K562 (cell line): ENCODE results near the gene NRG3. TPM values are rescaled to one million over a fixed set of nuclear protein-coding genes. Genes with fewer than 3 reads are reported as not detected.

Source experiments
- ATAC-seq: fragments of 200-7000 bp; cut with Tn5 transposase; 3 replicates; pipeline ENCODE4 v1.9.1; 2020; ENCODE audit warnings: moderate library complexity
- BruUV-seq: library from RNA; stranded (reverse); fragments of 400-500 nt; replicated peaks from 2 replicates; lab custom pipeline; 2021; lab: Mats Ljungman, UMichigan
- CTCF ChIA-PET: fragments of 300-600 bp; formaldehyde crosslinking; extraction: SDS; loops from one replicate; lab custom pipeline; 2021; ENCODE audit warnings: low intra/inter-chr PET ratio; lab: Yijun Ruan, JAX
- POLR2A ChIA-PET: fragments of 300-600, 350-650 bp; sonication (Branson Sonifier 250); formaldehyde crosslinking; extraction: SDS; loops from one replicate; lab custom pipeline; 2021; ENCODE audit warnings: antibody characterized with exemption, inconsistent platforms; lab: Yijun Ruan, JAX
- DNase-seq, 4 experiments: peaks; one replicate each; pipeline versions ENCODE4 v3.0.0 to v3.0.0-alpha.2; 2011 to 2018; ENCODE audit warnings: low spot score in 3 of 4, mixed read lengths in 3 of 4; ENCODE audit errors: extremely low read depth in 1 of 4
- FAIRE-seq: peaks from 2 replicates; lab custom pipeline; 2011; peaks lifted over from hg19 to GRCh38; lab: Jason Lieb, UNC
- H2AFZ ChIP-seq: 2 replicates; pipeline ENCODE4 v1.6.0; 2011; ENCODE audit warnings: low read depth, low read length, control low read depth, inconsistent platforms
- H3K27ac ChIP-seq: fragments of 200-600 bp; 3 replicates; pipeline ENCODE4 v1.8.0; 2011; ENCODE audit warnings: low read depth, mild to moderate bottlenecking, control low read depth, inconsistent platforms, low read length, moderate library complexity, mixed read lengths; ENCODE audit errors: extremely low read depth
- H3K27me3 ChIP-seq, 2 experiments: fragments of 300-600 bp in 1 of 2; 2 replicates in 1 of 2; 3 replicates in 1 of 2; pipeline versions ENCODE4 v1.6.0 to v1.8.0; 2011; ENCODE audit warnings: inconsistent platforms in 2 of 2, low read length in 2 of 2, mild to moderate bottlenecking in 1 of 2, mixed read lengths in 1 of 2, moderate library complexity in 1 of 2; ENCODE audit not compliant: control insufficient read depth in 2 of 2, insufficient read depth in 2 of 2
- H3K36me3 ChIP-seq: fragments of 300-600 bp; 3 replicates; pipeline ENCODE4 v1.8.0; 2011; ENCODE audit warnings: mild to moderate bottlenecking, low read length, inconsistent platforms; ENCODE audit not compliant: control insufficient read depth, insufficient read depth
- H3K4me1 ChIP-seq, 2 experiments: fragments of 200-600 bp in 1 of 2; replicated peaks in 1 of 2; 2 replicates in 1 of 2; 3 replicates in 1 of 2; pipeline versions ENCODE4 v1.5.1 to v1.8.0; 2011; ENCODE audit warnings: inconsistent platforms in 2 of 2, low read length in 2 of 2, mild to moderate bottlenecking in 1 of 2, mixed read lengths in 1 of 2, moderate library complexity in 1 of 2; ENCODE audit not compliant: control insufficient read depth in 2 of 2, insufficient read depth in 2 of 2
- H3K4me2 ChIP-seq: 2 replicates; pipeline ENCODE4 v1.6.1; 2011; ENCODE audit warnings: low read length, control low read depth, inconsistent platforms, mixed read lengths; ENCODE audit not compliant: insufficient read depth
- H3K4me3 ChIP-seq: fragments of 200-600 bp; sonication (generic), shearing (Covaris generic); 2 replicates; pipeline ENCODE4 v1.5.1; 2016; ENCODE audit warnings: control low read depth, inconsistent platforms
- H3K79me2 ChIP-seq: fragments of 200-600 bp; 3 replicates; pipeline ENCODE4 v1.8.0; 2011; ENCODE audit warnings: low read length, inconsistent platforms; ENCODE audit not compliant: control insufficient read depth, insufficient read depth
- H3K9ac ChIP-seq, 2 experiments: 2 replicates each; pipeline versions ENCODE4 v1.6.0 to v1.6.1; 2011; ENCODE audit warnings: low read depth in 2 of 2, low read length in 2 of 2, control low read depth in 1 of 2, inconsistent platforms in 1 of 2, mild to moderate bottlenecking in 1 of 2, mixed read lengths in 1 of 2; ENCODE audit not compliant: insufficient read depth in 1 of 2
- H3K9me1 ChIP-seq: one replicate; pipeline ENCODE4 v1.6.0; 2011; ENCODE audit warnings: inconsistent platforms, mild to moderate bottlenecking, low read length, moderate library complexity; ENCODE audit not compliant: control insufficient read depth, insufficient read depth
- H3K9me3 ChIP-seq: replicated peaks from 2 replicates; pipeline ENCODE4 v1.5.1; 2011; ENCODE audit warnings: low read depth, low read length, inconsistent platforms; ENCODE audit not compliant: control insufficient read depth, insufficient read depth
- H4K20me1 ChIP-seq: replicated peaks from 2 replicates; pipeline ENCODE4 v1.6.1; 2011; ENCODE audit warnings: low read length, inconsistent platforms, mixed read lengths; ENCODE audit not compliant: control insufficient read depth, insufficient read depth
- FOXP1 ChIP-seq: sonication (generic); formaldehyde crosslinking; IDR thresholded peaks from 2 replicates; pipeline ENCODE4 v1.8.0; 2022; ENCODE audit warnings: mild to moderate bottlenecking, missing genetic modification reagents
- ILF3 ChIP-seq: fragments of 450-650 bp; IDR thresholded peaks from 2 replicates; pipeline ENCODE4 v1.6.1; 2018; ENCODE audit warnings: antibody characterized with exemption, mild to moderate bottlenecking, moderate library complexity, borderline replicate concordance
- RBM22 ChIP-seq: fragments of 200-400 bp; formaldehyde crosslinking; IDR thresholded peaks from 2 replicates; pipeline ENCODE4 v1.6.1; 2018; ENCODE audit warnings: low read length, low read depth; ENCODE audit not compliant: poor library complexity, severe bottlenecking
- RBM25 ChIP-seq: fragments of 200-400 bp; formaldehyde crosslinking; IDR thresholded peaks from 2 replicates; pipeline ENCODE4 v1.6.1; 2018; ENCODE audit warnings: low read length, low read depth, moderate library complexity; ENCODE audit not compliant: severe bottlenecking
- TEAD4 ChIP-seq, 2 experiments: sonication (generic) in 1 of 2; formaldehyde crosslinking in 1 of 2; IDR thresholded peaks; 2 replicates each; pipeline versions ENCODE4 v1.6.1 to v1.8.0; 2012 to 2022; ENCODE audit warnings: borderline replicate concordance in 1 of 2, inconsistent platforms in 1 of 2, low read length in 1 of 2, mild to moderate bottlenecking in 1 of 2, missing genetic modification reagents in 1 of 2
- ZNF174 ChIP-seq: fragments of 250-450 bp; sonication (Bioruptor Pico); IDR thresholded peaks from 2 replicates; pipeline ENCODE4 v1.4.0; 2020; ENCODE audit warnings: mild to moderate bottlenecking
- ZNF217 ChIP-seq: sonication (generic); formaldehyde crosslinking; IDR thresholded peaks from 2 replicates; pipeline ENCODE4 v1.8.0; 2022; ENCODE audit warnings: mild to moderate bottlenecking, missing genetic modification reagents
- ZNF41 ChIP-seq: fragments of 250-450 bp; sonication (Bioruptor Pico); conservative IDR thresholded peaks from 2 replicates; pipeline ENCODE4 v1.4.0; 2020; ENCODE audit warnings: mild to moderate bottlenecking
- ZNF584 ChIP-seq: fragments of 200-800 bp; sonication (Bioruptor generic); IDR thresholded peaks from 2 replicates; pipeline ENCODE4 v1.6.1; 2016; ENCODE audit warnings: low read depth, mild to moderate bottlenecking, missing genetic modification characterization, missing compliant biosample characterization
- WGBS: fragments of 100-300 bp; shearing (Covaris generic); methylation state at CpG from one replicate; pipeline ENCODE4 v1.1.6; 2016; ENCODE audit warnings: low coverage, mixed read lengths; ENCODE audit not compliant: insufficient coverage; ENCODE audit errors: missing lambda C conversion rate; 5-methylcytosine and 5-hydroxymethylcytosine counted together
- in situ Hi-C: fragments of 300-500 bp; cut with MboI; formaldehyde crosslinking; loops from 4 replicates; pipeline ENCODE4 v1.15.0; 2018; ENCODE audit warnings: inconsistent platforms, mixed read lengths
- intact Hi-C: fragments of 100-400 bp; cut with micrococcal nuclease; formaldehyde crosslinking; loops from 2 replicates; pipeline ENCODE4 v1.14.2; 2022
- polyA plus RNA-seq, 8 experiments: library from polyadenylated mRNA; depleted of rRNA in 4 of 8; stranded (reverse) in 5 of 8; unstranded in 3 of 8; fragments of >200 nt; fragmentation: Nextera tagmentation in 2 of 8; fragmentation: Illumina TruSeq in 1 of 8; extraction: Ambion mirVana in 2 of 8; extraction: Trizol in 1 of 8; gene quantifications; 2 replicates each; pipeline versions ENCODE4 v1.2.1 to v1.2.3, GENCODE V29; 2011 to 2014; ENCODE audit warnings: inconsistent platforms in 1 of 8, missing spikeins in 1 of 8
- total RNA-seq, 7 experiments: library from RNA; depleted of rRNA in 6 of 7; stranded (reverse); fragments of >200 nt in 6 of 7; fragmentation: Illumina TruSeq in 2 of 7; extraction: Trizol in 2 of 7; gene quantifications; 2 replicates each; pipeline versions ENCODE4 v1.2.1 to v1.2.3, GENCODE V29; 2011 to 2021; ENCODE audit warnings: low replicate concordance in 1 of 7
- TF ChIP-seq, protein P1 (sequence below): fragments of 450-650 bp; formaldehyde crosslinking; IDR thresholded peaks from 2 replicates; pipeline ENCODE4 v1.4.0; 2020; ENCODE audit warnings: mild to moderate bottlenecking

Gene NRG3
- total and polyA plus RNA-seq, 9 of the 15 experiments (the other 6 are each of a cell fraction or from before 2014, with no cell fraction given): not detected

DNA sequence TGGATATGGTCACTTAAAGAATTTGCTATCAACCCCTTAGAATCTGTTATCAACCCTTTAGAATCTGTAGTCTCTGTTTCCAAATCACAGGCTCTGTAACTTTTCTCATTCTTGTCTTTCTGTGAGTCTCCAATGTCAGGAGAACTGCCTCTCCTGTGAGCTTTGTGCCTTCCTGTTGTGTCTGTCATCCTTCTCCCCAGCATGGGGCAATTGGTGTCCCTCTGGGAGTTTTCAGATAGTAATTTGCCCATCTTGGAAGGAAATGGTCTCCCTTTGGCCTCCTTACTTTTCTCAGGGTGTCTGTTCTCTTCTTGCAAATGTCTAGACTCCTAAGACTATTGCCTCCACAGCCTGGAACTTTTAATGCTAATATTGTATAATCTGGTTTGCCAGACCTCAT lies 521.9 kb downstream of the NRG3 start (continued):
- TF ChIP-seq ILF3 (no peak), ZNF174 (no peak), FOXP1 (CRISPR knock-in tag) (no peak), TEAD4 (IDR thresholded peaks at IDR 0.05; ENCODE audit: low read length) (no peak), TEAD4 (CRISPR knock-in tag; IDR thresholded peaks at IDR 0.05; ENCODE audit: borderline replicate concordance) (no peak), ZNF41 (CRISPR knock-in tag) (no peak)
- TF ChIP-seq, protein P1, sequence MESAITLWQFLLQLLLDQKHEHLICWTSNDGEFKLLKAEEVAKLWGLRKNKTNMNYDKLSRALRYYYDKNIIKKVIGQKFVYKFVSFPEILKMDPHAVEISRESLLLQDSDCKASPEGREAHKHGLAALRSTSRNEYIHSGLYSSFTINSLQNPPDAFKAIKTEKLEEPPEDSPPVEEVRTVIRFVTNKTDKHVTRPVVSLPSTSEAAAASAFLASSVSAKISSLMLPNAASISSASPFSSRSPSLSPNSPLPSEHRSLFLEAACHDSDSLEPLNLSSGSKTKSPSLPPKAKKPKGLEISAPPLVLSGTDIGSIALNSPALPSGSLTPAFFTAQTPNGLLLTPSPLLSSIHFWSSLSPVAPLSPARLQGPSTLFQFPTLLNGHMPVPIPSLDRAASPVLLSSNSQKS (CRISPR knock-in tag): no peak

DNA sequence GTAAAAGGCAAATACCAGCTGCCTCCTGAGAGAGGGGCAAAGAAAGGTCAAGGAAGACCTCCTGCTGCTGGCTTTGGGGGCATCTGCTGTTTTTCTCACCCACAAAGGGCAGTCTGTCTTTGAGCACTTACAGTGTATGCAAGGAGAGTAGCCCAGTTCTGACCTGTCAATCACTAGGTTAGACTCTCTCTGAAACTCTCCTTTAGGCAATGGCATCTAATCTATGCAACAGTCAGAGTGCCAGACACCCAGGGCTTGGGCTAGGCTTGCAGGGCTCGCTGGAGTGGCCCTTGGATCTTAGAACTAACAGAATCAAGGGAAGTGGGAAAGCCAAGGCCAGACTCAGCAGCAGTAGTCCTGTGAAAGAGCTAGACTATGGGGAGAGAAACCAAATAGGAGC lies 522.9 kb downstream of the NRG3 start:
- FAIRE-seq (no peak), DNase-seq (no peak), ATAC-seq (no peak)
- Histone ChIP-seq H3K4me2 (no peak overlapping the region), H3K4me1 (no peaks in the 10 kb centered on the region), H3K79me2 (no peaks in the 10 kb centered on the region), H3K9ac (no peak overlapping the region), H3K36me3 (no peaks in the 10 kb centered on the region), H2AFZ (no peak overlapping the region), H3K9me3 (no peaks in the 10 kb centered on the region; the same call in 1 of the 2 replicates), H3K4me3 (no peak overlapping the region), H4K20me1 (no peaks in the 10 kb centered on the region), H3K27me3 (no peaks in the 10 kb centered on the region), H3K27ac (no peak overlapping the region), H3K9me1 (no peaks in the 10 kb centered on the region)
- BruUV-seq: no TSS peak
- in situ Hi-C loops (no loop called here), intact Hi-C loops (no loop called here)
- 0% methylated on average over 1 of the region's 1 CpG for WGBS
- POLR2A ChIA-PET: interaction anchor here (0.5 kb wide), 1 partner anchor 1820 kb away, joined by 3 read pairs; no protein-coding TSS in a partner anchor
- CTCF ChIA-PET: no interaction called here
- TF ChIP-seq ZNF584 (CRISPR knock-in tag) (no peak), ZNF217 (CRISPR knock-in tag) (no peak), RBM22 (no peak), RBM25 (no peak)
